ENCODE data around the gene PHF10. TPM values are rescaled to one million over a fixed set of nuclear protein-coding genes. Genes with fewer than 3 reads are reported as not detected.

Gene PHF10
- total and polyA plus RNA-seq, 2 experiments from 2014 or later: 5.9 to 10.7 TPM

DNA sequence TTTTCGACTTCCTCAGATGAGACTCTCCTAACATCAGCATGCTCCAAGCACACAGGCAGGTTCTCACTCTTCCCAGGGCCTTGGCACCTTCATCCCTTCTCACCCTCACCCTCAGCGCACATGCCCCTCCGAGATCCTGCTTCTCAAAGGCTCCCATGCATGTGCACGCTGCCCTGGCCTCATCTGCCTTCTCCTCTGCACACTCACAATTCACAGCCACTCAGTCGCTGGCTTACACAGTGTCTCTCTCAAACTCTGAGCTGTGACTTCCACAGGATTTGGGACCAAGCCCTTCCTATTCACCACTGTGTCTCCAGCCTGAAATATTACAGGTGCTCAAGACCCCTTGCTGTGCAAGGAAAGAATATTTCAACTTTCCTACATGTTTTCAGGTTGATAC, 52.7 kb downstream of the PHF10 start:
- Histone ChIP-seq H3K4me2 (ENCODE audit: unreplicated experiment) (no peak overlapping the region), H3K9me2 (ENCODE audit: insufficient read depth) (no peaks in the 10 kb centered on the region), H3K4me3 (no peak overlapping the region), H2AFZ (no peak overlapping the region), H3K27ac (no peak overlapping the region), H3F3A (ENCODE audit: insufficient read depth) (no peaks in the 10 kb centered on the region), H4K20me1 (ENCODE audit: insufficient read depth) (no peaks in the 10 kb centered on the region), H3K27me3 (replicated peaks; ENCODE audit: insufficient read depth) (no peaks in the 10 kb centered on the region), H3K4me1 (ENCODE audit: insufficient read depth) (no peaks in the 10 kb centered on the region), H3K9ac (no peak overlapping the region), H3K79me2 (ENCODE audit: insufficient read depth) (no peaks in the 10 kb centered on the region), H3K36me3 (ENCODE audit: low read depth) (peaks cover 6% of the 10 kb centered on the region; the same call in 1 of the 2 replicates), H3K9me3 (ENCODE audit: low read depth) (no peaks in the 10 kb centered on the region)
- TF ChIP-seq EZH2 (IDR thresholded peaks at IDR 0.05; ENCODE audit: insufficient read depth, poor library complexity, severe bottlenecking) (no peak), EZH2phosphoT487 (IDR thresholded peaks at IDR 0.05; ENCODE audit: insufficient read depth, low read depth) (no peak)
- WGBS, 2 experiments (ENCODE audit: low coverage in 1 of 2, low lambda C conversion rate in 2 of 2, missing lambda C conversion rate in 2 of 2): 78 to 86% methylated on average over 5 of the region's 5 CpGs
- DNase-seq: no peak
- in situ Hi-C loops (cut with MboI): no loop called here

DNA sequence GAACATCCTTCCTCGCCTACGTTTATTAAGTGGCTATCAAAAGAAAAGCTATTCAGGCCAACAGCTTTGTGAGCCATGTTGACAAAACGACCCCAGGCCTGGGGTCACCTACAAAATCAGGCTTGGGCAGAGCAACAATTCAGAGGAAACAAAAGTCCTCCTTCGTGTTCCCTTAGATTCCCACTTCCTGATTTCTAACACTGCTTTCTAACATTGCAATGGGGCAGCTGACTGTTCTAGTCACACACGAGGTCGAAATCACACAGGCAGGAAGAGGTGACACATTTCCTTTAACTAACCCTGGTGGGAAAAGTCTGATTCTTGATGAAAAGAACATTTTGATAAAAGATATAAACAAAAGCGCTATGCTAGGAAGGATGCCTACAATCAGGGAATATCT, 54.4 kb downstream of the PHF10 start:
- in situ Hi-C loops (cut with MboI): no loop called here
- Histone ChIP-seq H3K9ac (no peak overlapping the region), H2AFZ (no peak overlapping the region), H3K9me2 (ENCODE audit: insufficient read depth) (no peaks in the 10 kb centered on the region), H3K9me3 (ENCODE audit: low read depth) (no peaks in the 10 kb centered on the region), H3K79me2 (ENCODE audit: insufficient read depth) (no peaks in the 10 kb centered on the region), H3K4me2 (ENCODE audit: unreplicated experiment) (no peak overlapping the region), H3K4me3 (no peak overlapping the region), H3K36me3 (ENCODE audit: low read depth) (peaks cover 4% of the 10 kb centered on the region; the same call in 1 of the 2 replicates), H3K4me1 (ENCODE audit: insufficient read depth) (no peaks in the 10 kb centered on the region), H4K20me1 (ENCODE audit: insufficient read depth) (no peaks in the 10 kb centered on the region), H3K27me3 (replicated peaks; ENCODE audit: insufficient read depth) (no peaks in the 10 kb centered on the region), H3K27ac (no peak overlapping the region), H3F3A (ENCODE audit: insufficient read depth) (no peaks in the 10 kb centered on the region)
- peak; percentile 16 for DNase-seq
- 66 to 67% methylated on average over 7 of the region's 7 CpGs for WGBS, 2 experiments (ENCODE audit: low coverage in 1 of 2, low lambda C conversion rate in 2 of 2, missing lambda C conversion rate in 2 of 2)
- TF ChIP-seq EZH2phosphoT487 (IDR thresholded peaks at IDR 0.05; ENCODE audit: insufficient read depth, low read depth): no peak
- TF ChIP-seq EZH2 (IDR thresholded peaks at IDR 0.05; ENCODE audit: insufficient read depth, poor library complexity, severe bottlenecking): no peak

- in situ Hi-C loops (cut with MboI): no loop called here
Measured at GRCh38 chr6:169669147-169669546, 55.2 kb downstream of the PHF10 start.

DNA sequence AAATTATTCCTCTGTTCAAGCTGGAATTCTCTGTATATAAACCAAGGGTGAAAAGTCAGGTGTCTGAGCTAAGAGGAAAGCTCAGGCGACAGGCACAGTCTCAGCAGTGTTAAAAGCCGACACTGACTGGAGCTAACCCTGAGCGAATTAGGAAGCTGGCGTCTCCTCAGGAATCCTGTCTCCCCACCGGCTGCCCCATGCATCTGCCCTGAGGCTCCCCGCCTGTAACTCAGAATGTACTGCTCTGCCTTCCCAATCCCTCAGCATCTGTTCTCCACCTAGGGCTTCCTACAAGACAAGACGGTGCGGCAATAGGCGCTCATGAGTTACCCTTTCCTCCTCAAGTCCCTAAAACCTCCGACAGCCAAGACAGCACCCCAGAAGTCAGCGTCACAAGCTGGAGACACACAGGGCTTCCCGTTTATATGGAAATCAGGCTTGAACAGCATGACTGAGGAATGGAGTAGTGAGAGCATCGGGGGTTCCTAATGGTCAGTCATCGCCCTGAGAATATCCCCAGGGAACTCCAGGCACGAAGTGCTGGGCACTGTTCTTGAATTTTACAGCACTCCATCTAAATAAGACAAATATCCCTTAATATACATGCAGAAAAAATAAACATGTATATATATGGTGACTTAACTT, 56.0 kb downstream of the PHF10 start:
- no peaks in the 10 kb centered on the region for H3K9me3 ChIP-seq (ENCODE audit: low read depth)
- no peak overlapping the region for H3K4me2 ChIP-seq (ENCODE audit: unreplicated experiment)
- H4K20me1 ChIP-seq (ENCODE audit: insufficient read depth): no peaks in the 10 kb centered on the region
- H2AFZ ChIP-seq: no peak overlapping the region
- H3K36me3 ChIP-seq (ENCODE audit: low read depth): peaks cover 4% of the 10 kb centered on the region; the same call in 1 of the 2 replicates
- H3K9ac ChIP-seq: no peak overlapping the region
- WGBS, 2 experiments (ENCODE audit: low coverage in 1 of 2, low lambda C conversion rate in 2 of 2, missing lambda C conversion rate in 2 of 2): 89 to 90% methylated on average over 15 of the region's 15 CpGs
- DNase-seq: no peak
- in situ Hi-C loops (cut with MboI): no loop called here
- no peak overlapping the region for H3K27ac ChIP-seq
- H3K79me2 ChIP-seq (ENCODE audit: insufficient read depth): no peaks in the 10 kb centered on the region
- no peaks in the 10 kb centered on the region for H3F3A ChIP-seq (ENCODE audit: insufficient read depth)
- TF ChIP-seq EZH2 (IDR thresholded peaks at IDR 0.05; ENCODE audit: insufficient read depth, poor library complexity, severe bottlenecking) (no peak), EZH2phosphoT487 (IDR thresholded peaks at IDR 0.05; ENCODE audit: insufficient read depth, low read depth) (no peak)
- H3K27me3 ChIP-seq (replicated peaks; ENCODE audit: insufficient read depth): no peaks in the 10 kb centered on the region
- H3K9me2 ChIP-seq (ENCODE audit: insufficient read depth): no peaks in the 10 kb centered on the region
- H3K4me1 ChIP-seq (ENCODE audit: insufficient read depth): no peaks in the 10 kb centered on the region
- H3K4me3 ChIP-seq: no peak overlapping the region

More at GRCh38 chr6:169669147-169669546, 55.2 kb downstream of the PHF10 start:
- no peaks in the 10 kb centered on the region for H3F3A ChIP-seq (ENCODE audit: insufficient read depth)
- H3K9ac ChIP-seq: no peak overlapping the region
- H4K20me1 ChIP-seq (ENCODE audit: insufficient read depth): no peaks in the 10 kb centered on the region
- peaks cover 4% of the 10 kb centered on the region; the same call in 1 of the 2 replicates for H3K36me3 ChIP-seq (ENCODE audit: low read depth)
- WGBS, 2 experiments (ENCODE audit: low coverage in 1 of 2, low lambda C conversion rate in 2 of 2, missing lambda C conversion rate in 2 of 2): 87% methylated on average over 6 of the region's 6 CpGs
- H3K4me1 ChIP-seq (ENCODE audit: insufficient read depth): no peaks in the 10 kb centered on the region
- no peak overlapping the region for H3K4me2 ChIP-seq (ENCODE audit: unreplicated experiment)
- no peaks in the 10 kb centered on the region for H3K79me2 ChIP-seq (ENCODE audit: insufficient read depth)
- H3K9me3 ChIP-seq (ENCODE audit: low read depth): no peaks in the 10 kb centered on the region
- H3K9me2 ChIP-seq (ENCODE audit: insufficient read depth): no peaks in the 10 kb centered on the region
- DNase-seq: no peak
- H3K4me3 ChIP-seq: no peak overlapping the region
- H3K27ac ChIP-seq: no peak overlapping the region
- H2AFZ ChIP-seq: no peak overlapping the region
- H3K27me3 ChIP-seq (replicated peaks; ENCODE audit: insufficient read depth): no peaks in the 10 kb centered on the region
- TF ChIP-seq EZH2 (IDR thresholded peaks at IDR 0.05; ENCODE audit: insufficient read depth, poor library complexity, severe bottlenecking): no peak
- no peak for TF ChIP-seq EZH2phosphoT487 (IDR thresholded peaks at IDR 0.05; ENCODE audit: insufficient read depth, low read depth)

Measured in GM23248 (cell line).